H1 (cell line): ENCODE data around the gene CELSR3. TPM values are rescaled to one million over a fixed set of nuclear protein-coding genes. Genes with fewer than 3 reads are reported as not detected.

Source experiments
- CTCF ChIA-PET: fragments of 300-600 bp; sonication (Branson Sonifier 250); formaldehyde crosslinking; loops from one replicate; lab custom pipeline; 2021; ENCODE audit not compliant: partially characterized antibody; lab: Charles Lee
- POLR2A ChIA-PET: fragments of 300-600 bp; sonication (Branson Sonifier 250); formaldehyde crosslinking; loops from one replicate; lab custom pipeline; 2021; ENCODE audit warnings: inconsistent platforms; ENCODE audit not compliant: partially characterized antibody; lab: Charles Lee
- DNase-seq, 2 experiments: peaks; one replicate each; pipeline versions ENCODE4 v3.0.0 to v3.0.0-alpha.2; 2010 to 2022; ENCODE audit warnings: low spot score in 2 of 2, low read depth in 1 of 2, mixed read lengths in 1 of 2
- FAIRE-seq: peaks from 2 replicates; lab custom pipeline; 2011; peaks lifted over from hg19 to GRCh38; lab: Jason Lieb, UNC
- H2AFZ ChIP-seq: 2 replicates; pipeline ENCODE4 v1.8.1; 2012; ENCODE audit warnings: low read length, inconsistent platforms
- H2AK5ac ChIP-seq: 2 replicates; pipeline ENCODE4 v1.6.1; 2013; ENCODE audit warnings: low read depth, low read length
- H2BK120ac ChIP-seq: replicated peaks from 2 replicates; pipeline ENCODE3; 2013; ENCODE audit warnings: low read depth, low read length, inconsistent platforms
- H2BK12ac ChIP-seq: 2 replicates; pipeline ENCODE4 v1.6.1; 2013; ENCODE audit warnings: low read depth, low read length
- H2BK15ac ChIP-seq: 2 replicates; pipeline ENCODE4 v1.6.1; 2013; ENCODE audit warnings: low read length
- H2BK20ac ChIP-seq: 2 replicates; pipeline ENCODE4 v1.6.1; 2013; ENCODE audit warnings: low read length
- H2BK5ac ChIP-seq: 2 replicates; pipeline ENCODE4 v1.6.1; 2013; ENCODE audit warnings: low read depth, low read length
- H3K14ac ChIP-seq: 2 replicates; pipeline ENCODE4 v1.6.1; 2013; ENCODE audit warnings: inconsistent platforms; ENCODE audit not compliant: insufficient read length
- H3K18ac ChIP-seq: 2 replicates; pipeline ENCODE4 v1.6.1; 2013; ENCODE audit warnings: low read length; ENCODE audit errors: extremely low read depth
- H3K23ac ChIP-seq: 2 replicates; pipeline ENCODE4 v1.6.1; 2013; ENCODE audit warnings: inconsistent platforms; ENCODE audit not compliant: insufficient read length
- H3K23me2 ChIP-seq: 2 replicates; pipeline ENCODE4 v1.6.1; 2013; ENCODE audit warnings: low read depth, low read length
- H3K27ac ChIP-seq: 2 replicates; pipeline ENCODE4 v1.6.1; 2011; ENCODE audit warnings: low read depth, low read length, inconsistent platforms
- H3K27me3 ChIP-seq, 4 experiments: replicated peaks in 1 of 4; 1 replicate in 1 of 4; 2 replicates in 3 of 4; pipeline versions ENCODE4 v1.6.1 to v1.8.1; 2011 to 2013; ENCODE audit warnings: low read length in 3 of 4, mild to moderate bottlenecking in 3 of 4, inconsistent platforms in 2 of 4, mixed read lengths in 2 of 4, moderate library complexity in 1 of 4; ENCODE audit not compliant: control insufficient read depth in 3 of 4, insufficient read depth in 3 of 4; ENCODE audit errors: extremely low read depth in 1 of 4
- H3K36me3 ChIP-seq, 4 experiments: 2 replicates each; pipeline versions ENCODE4 v1.6.1 to v1.8.1; 2011 to 2013; ENCODE audit warnings: mild to moderate bottlenecking in 4 of 4, low read length in 3 of 4, moderate library complexity in 2 of 4, control low read depth in 1 of 4, inconsistent platforms in 1 of 4; ENCODE audit not compliant: insufficient read depth in 4 of 4, control insufficient read depth in 2 of 4
- H3K4ac ChIP-seq: replicated peaks from 2 replicates; pipeline ENCODE3; 2013; ENCODE audit warnings: low read length, low read depth, mixed read lengths, inconsistent platforms; ENCODE audit not compliant: insufficient read length
- H3K4me1 ChIP-seq, 4 experiments: replicated peaks in 1 of 4; 1 replicate in 1 of 4; 2 replicates in 3 of 4; pipeline versions ENCODE4 v1.6.1 to v1.8.1; 2011 to 2013; ENCODE audit warnings: low read length in 3 of 4, inconsistent platforms in 2 of 4, mixed read lengths in 1 of 4; ENCODE audit not compliant: insufficient read depth in 4 of 4, control insufficient read depth in 3 of 4
- H3K4me2 ChIP-seq, 2 experiments: 2 replicates each; pipeline versions ENCODE4 v1.6.1 to v1.8.1; 2011 to 2013; ENCODE audit warnings: low read depth in 2 of 2, low read length in 2 of 2, control low read depth in 1 of 2, inconsistent platforms in 1 of 2, mild to moderate bottlenecking in 1 of 2; ENCODE audit not compliant: insufficient read depth in 1 of 2
- H3K4me3 ChIP-seq, 4 experiments: fragments of 200-600, 300-600 bp in 1 of 4; sonication (generic), shearing (Covaris generic), sonication (Bioruptor Twin) in 1 of 4; 2 replicates each; pipeline versions ENCODE4 v1.5.1 to v1.8.1; 2011 to 2016; ENCODE audit warnings: low read length in 4 of 4, low read depth in 3 of 4, control low read depth in 2 of 4, inconsistent platforms in 2 of 4, mild to moderate bottlenecking in 2 of 4, mixed read lengths in 1 of 4, moderate library complexity in 1 of 4; ENCODE audit not compliant: insufficient read depth in 2 of 4; ENCODE audit errors: extremely low read depth in 1 of 4
- H3K56ac ChIP-seq: replicated peaks from 2 replicates; pipeline ENCODE3; 2013; ENCODE audit warnings: low read depth, mild to moderate bottlenecking, mixed read lengths, low read length, inconsistent platforms; ENCODE audit not compliant: insufficient read length
- H3K79me1 ChIP-seq: 2 replicates; pipeline ENCODE4 v1.6.1; 2013; ENCODE audit warnings: low read depth, low read length, control low read depth
- H3K79me2 ChIP-seq, 2 experiments: 2 replicates each; pipeline versions ENCODE4 v1.6.1 to v1.8.1; 2012 to 2013; ENCODE audit warnings: low read length in 2 of 2, mild to moderate bottlenecking in 2 of 2, inconsistent platforms in 1 of 2; ENCODE audit not compliant: insufficient read depth in 2 of 2, control insufficient read depth in 1 of 2
- H3K9ac ChIP-seq, 4 experiments: replicated peaks in 1 of 4; 1 replicate in 1 of 4; 2 replicates in 3 of 4; pipeline versions ENCODE4 v1.6.1 to v1.8.1; 2011 to 2013; ENCODE audit warnings: low read depth in 3 of 4, low read length in 3 of 4, control low read depth in 2 of 4, mild to moderate bottlenecking in 2 of 4, moderate library complexity in 2 of 4, inconsistent platforms in 1 of 4; ENCODE audit errors: extremely low read depth in 1 of 4
- H3K9me3 ChIP-seq, 2 experiments: 2 replicates each; pipeline versions ENCODE4 v1.6.1 to v1.8.1; 2012 to 2013; ENCODE audit warnings: mild to moderate bottlenecking in 2 of 2, moderate library complexity in 2 of 2, control low read depth in 1 of 2, inconsistent platforms in 1 of 2, low read depth in 1 of 2, low read length in 1 of 2, mixed read lengths in 1 of 2; ENCODE audit not compliant: insufficient read depth in 2 of 2
- H4K20me1 ChIP-seq, 2 experiments: replicated peaks in 1 of 2; 2 replicates each; pipeline versions ENCODE3 to v1.8.1; 2011 to 2013; ENCODE audit warnings: inconsistent platforms in 2 of 2, low read length in 2 of 2, mild to moderate bottlenecking in 1 of 2; ENCODE audit not compliant: insufficient read depth in 2 of 2, control insufficient read depth in 1 of 2
- H4K5ac ChIP-seq: 2 replicates; pipeline ENCODE4 v1.6.1; 2013; ENCODE audit warnings: low read length, low read depth, mixed read lengths, inconsistent platforms; ENCODE audit not compliant: insufficient read length
- H4K8ac ChIP-seq: 2 replicates; pipeline ENCODE4 v1.8.0; 2013; ENCODE audit warnings: mild to moderate bottlenecking, moderate library complexity, low read length, inconsistent platforms; ENCODE audit not compliant: insufficient read depth; ENCODE audit errors: extremely low read depth
- H4K91ac ChIP-seq: replicated peaks from 2 replicates; pipeline ENCODE3; 2013; ENCODE audit warnings: low read length, mixed read lengths, inconsistent platforms; ENCODE audit not compliant: insufficient read length
- BACH1 ChIP-seq: IDR thresholded peaks from 2 replicates; pipeline ENCODE4 v1.6.1; 2012; ENCODE audit warnings: low read length, improper control_type of control experiment
- BRCA1 ChIP-seq: IDR thresholded peaks from 2 replicates; pipeline ENCODE4 v1.6.1; 2012; ENCODE audit warnings: low read depth, low read length, improper control_type of control experiment
- CEBPB ChIP-seq: IDR thresholded peaks from 2 replicates; pipeline ENCODE4 v1.6.1; 2012; ENCODE audit warnings: low read depth, low read length
- CTBP2 ChIP-seq: IDR thresholded peaks from 2 replicates; pipeline ENCODE4 v1.7.0; 2011; ENCODE audit warnings: borderline replicate concordance, mild to moderate bottlenecking, moderate library complexity, mixed read lengths, low read length; ENCODE audit not compliant: insufficient read depth, insufficient read length
- EP300 ChIP-seq, 2 experiments: IDR thresholded peaks; 1 replicate in 1 of 2; 2 replicates in 1 of 2; pipeline ENCODE4 v1.6.1; 2011 to 2012; ENCODE audit warnings: low read depth in 2 of 2, low read length in 2 of 2, mild to moderate bottlenecking in 2 of 2, borderline replicate concordance in 1 of 2, inconsistent platforms in 1 of 2, moderate library complexity in 1 of 2
- KDM1A ChIP-seq: fragments of 200-600, 300-600 bp; sonication (generic); IDR thresholded peaks from 2 replicates; pipeline ENCODE4 v1.7.1; 2016; ENCODE audit warnings: mild to moderate bottlenecking, low read length, borderline replicate concordance
- RBBP5 ChIP-seq: IDR thresholded peaks from 2 replicates; pipeline ENCODE4 v1.7.1; 2012; ENCODE audit warnings: low read depth, mild to moderate bottlenecking, inconsistent platforms, low read length, moderate library complexity, borderline replicate concordance
- RXRA ChIP-seq: IDR thresholded peaks from 2 replicates; pipeline ENCODE4 v1.6.1; 2011; ENCODE audit warnings: low read depth, mild to moderate bottlenecking, low read length, moderate library complexity; ENCODE audit not compliant: insufficient read depth
- SAP30 ChIP-seq: fragments of 300-600 bp; sonication (generic); IDR thresholded peaks from 2 replicates; pipeline ENCODE4 v1.7.1; 2012; ENCODE audit warnings: low read length, moderate library complexity, mild to moderate bottlenecking, inconsistent platforms; ENCODE audit not compliant: insufficient read depth, insufficient replicate concordance
- SRF ChIP-seq: IDR thresholded peaks from 2 replicates; pipeline ENCODE4 v1.6.1; 2011; ENCODE audit warnings: mild to moderate bottlenecking, low read depth, low read length, moderate library complexity
- TAF1 ChIP-seq: IDR thresholded peaks from 2 replicates; pipeline ENCODE4 v1.6.1; 2011; ENCODE audit warnings: mild to moderate bottlenecking, low read depth, low read length
- WGBS, 2 experiments: shearing (Covaris generic) in 1 of 2; methylation state at CpG; one replicate each; pipeline versions ENCODE4 v1.1.6 to v1.1.7; 2013 to 2015; ENCODE audit warnings: low lambda C conversion rate in 2 of 2, mixed read lengths in 2 of 2, inconsistent platforms in 1 of 2, low coverage in 1 of 2, missing lambda C conversion rate in 1 of 2; ENCODE audit not compliant: insufficient replicate concordance in 2 of 2, insufficient coverage in 1 of 2, insufficient read length in 1 of 2; ENCODE audit errors: extremely low coverage in 1 of 2, missing lambda C conversion rate in 1 of 2; 5-methylcytosine and 5-hydroxymethylcytosine counted together
- polyA plus RNA-seq, 7 experiments: library from polyadenylated mRNA; depleted of rRNA in 3 of 7; stranded (reverse) in 5 of 7; unstranded in 2 of 7; fragments of >200 nt in 5 of 7; fragments of 200-250 nt in 2 of 7; gene quantifications; 1 replicate in 5 of 7; 2 replicates in 1 of 7; 4 replicates in 1 of 7; pipeline versions ENCODE4 v1.2.1 to v1.2.3, GENCODE V29; 2011 to 2013; ENCODE audit warnings: missing spikeins in 2 of 7, mixed read lengths in 2 of 7
- total RNA-seq: library from RNA; stranded (reverse); fragmentation: NEBNext Ultra II Directional; extraction: Animal tissue kit (Norgen Biotek cat#: 25700); gene quantifications from 2 replicates; pipeline ENCODE4 v1.2.1, GENCODE V29; 2021
- TF ChIP-seq, protein P1 (sequence below): IDR thresholded peaks from 2 replicates; pipeline ENCODE4 v1.6.1; 2011; ENCODE audit warnings: low read depth, mild to moderate bottlenecking, low read length; ENCODE audit not compliant: insufficient read depth

Gene CELSR3
- total and polyA plus RNA-seq, 2 of the 8 experiments (the other 6 are each of a cell fraction or from before 2014, with no cell fraction given), result 11.6 to 29.5 TPM

GRCh38 chr3:48621461-48621869 is 41.2 kb downstream of the CELSR3 start, which contains the start of gene TMEM89:
Gene TMEM89 (minus strand): TSS chr3:48621769. CDS start chr3:48621756, 13 bp downstream.
- no peak within 1 kb of the TSS for H3K4me2 ChIP-seq
- ChIA-PET CTCF (interaction anchor here (0.6 to 3.0 kb wide), 7 partner anchors 10 to 154 kb away, joined by 3 to 16 read pairs (median 3); partner anchors contain the start of gene SLC26A6), POLR2A (interaction anchor here (0.6 to 7.9 kb wide), 4 partner anchors 10 to 33 kb away, joined by 3 to 75 read pairs (median 37); partner anchors contain the start of genes SLC26A6 and UQCRC1)
- H3K4me3 ChIP-seq, result no peak within 1 kb of the TSS
- no peaks in the 10 kb centered on the region for H3K23me2 ChIP-seq
- no peak within 1 kb of the TSS for H2BK20ac ChIP-seq
- peaks cover 0 to 10% of the 10 kb centered on the region in 2 experiments for H4K20me1 ChIP-seq
- no peak within 1 kb of the TSS for H3K4ac ChIP-seq
- H2AFZ ChIP-seq, result no peak within 1 kb of the TSS
- H3K23ac ChIP-seq, result no peak within 1 kb of the TSS
- H3K18ac ChIP-seq, result no peak within 1 kb of the TSS
- no peak within 1 kb of the TSS for H3K9ac ChIP-seq
- H3K56ac ChIP-seq, result no peak within 1 kb of the TSS
- no peaks in the 10 kb centered on the region for H3K79me2 ChIP-seq
- H2BK5ac ChIP-seq, result no peak within 1 kb of the TSS
- no peak within 1 kb of the TSS for H4K91ac ChIP-seq
- H2AK5ac ChIP-seq, result no peak within 1 kb of the TSS
- H3K9me3 ChIP-seq, result no peaks in the 10 kb centered on the region
- H3K27me3 ChIP-seq, result no peaks in the 10 kb centered on the region
- DNase-seq, result no peak
- no peaks in the 10 kb centered on the region for H3K79me1 ChIP-seq
- H3K27ac ChIP-seq, result no peak within 1 kb of the TSS
- WGBS, 2 experiments, result 97% methylated on average over 19 of the region's 19 CpGs; no CpG with 5 or more reads in 1 of the 2 experiments
- no peak within 1 kb of the TSS for H2BK12ac ChIP-seq
- no peak within 1 kb of the TSS for H4K5ac ChIP-seq
- H2BK120ac ChIP-seq, result no peak within 1 kb of the TSS
- no peak within 1 kb of the TSS for H3K14ac ChIP-seq
- H4K8ac ChIP-seq, result no peak within 1 kb of the TSS; the same call in 1 of the 2 replicates
- FAIRE-seq, result no peak
- no peak within 1 kb of the TSS for H2BK15ac ChIP-seq
- H3K36me3 ChIP-seq, result peaks cover 0 to 18% (median 0%) of the 10 kb centered on the region in 4 experiments; a peak in 4 of 8 replicates
- peaks cover 0 to 6% (median 3%) of the 10 kb centered on the region in 4 experiments; a peak in 3 of 7 replicates for H3K4me1 ChIP-seq
- TF ChIP-seq BRCA1 (no peak), EP300 (IDR thresholded peaks at IDR 0.05; ENCODE audit: borderline replicate concordance in 1 of 2, low read depth in 2 of 2, low read length in 2 of 2) (no peak), RBBP5 (no peak), BACH1 (no peak), SAP30 (no peak), TAF1 (no peak), RXRA (no peak), KDM1A (no peak), CEBPB (no peak), SRF (no peak), CTBP2 (no peak)
- TF ChIP-seq, protein P1, sequence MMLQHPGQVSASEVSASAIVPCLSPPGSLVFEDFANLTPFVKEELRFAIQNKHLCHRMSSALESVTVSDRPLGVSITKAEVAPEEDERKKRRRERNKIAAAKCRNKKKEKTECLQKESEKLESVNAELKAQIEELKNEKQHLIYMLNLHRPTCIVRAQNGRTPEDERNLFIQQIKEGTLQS, result no peak
